K562 (cell line): Measurements from ENCODE around the gene TMEM117. TPM values are rescaled to one million over a fixed set of nuclear protein-coding genes. Genes with fewer than 3 reads are reported as not detected.
A peak's percentile ranks its signal among the peaks of the same experiment; 100 is the strongest.

Source experiments
- ATAC-seq: fragments of 200-7000 bp; cut with Tn5 transposase; 3 replicates; pipeline ENCODE4 v1.9.1; 2020; ENCODE audit warnings: moderate library complexity
- BruUV-seq: library from RNA; stranded (reverse); fragments of 400-500 nt; replicated peaks from 2 replicates; lab custom pipeline; 2021; lab: Mats Ljungman, UMichigan
- CTCF ChIA-PET: fragments of 300-600 bp; formaldehyde crosslinking; extraction: SDS; loops from one replicate; lab custom pipeline; 2021; ENCODE audit warnings: low intra/inter-chr PET ratio; lab: Yijun Ruan, JAX
- POLR2A ChIA-PET: fragments of 300-600, 350-650 bp; sonication (Branson Sonifier 250); formaldehyde crosslinking; extraction: SDS; loops from one replicate; lab custom pipeline; 2021; ENCODE audit warnings: antibody characterized with exemption, inconsistent platforms; lab: Yijun Ruan, JAX
- DNase-seq, 4 experiments: peaks; one replicate each; pipeline versions ENCODE4 v3.0.0 to v3.0.0-alpha.2; 2011 to 2018; ENCODE audit warnings: low spot score in 3 of 4, mixed read lengths in 3 of 4; ENCODE audit errors: extremely low read depth in 1 of 4
- FAIRE-seq: peaks from 2 replicates; lab custom pipeline; 2011; peaks lifted over from hg19 to GRCh38; lab: Jason Lieb, UNC
- H2AFZ ChIP-seq: 2 replicates; pipeline ENCODE4 v1.6.0; 2011; ENCODE audit warnings: low read depth, low read length, control low read depth, inconsistent platforms
- H3K27ac ChIP-seq: fragments of 200-600 bp; 3 replicates; pipeline ENCODE4 v1.8.0; 2011; ENCODE audit warnings: low read depth, mild to moderate bottlenecking, control low read depth, inconsistent platforms, low read length, moderate library complexity, mixed read lengths; ENCODE audit errors: extremely low read depth
- H3K27me3 ChIP-seq, 2 experiments: fragments of 300-600 bp in 1 of 2; 2 replicates in 1 of 2; 3 replicates in 1 of 2; pipeline versions ENCODE4 v1.6.0 to v1.8.0; 2011; ENCODE audit warnings: inconsistent platforms in 2 of 2, low read length in 2 of 2, mild to moderate bottlenecking in 1 of 2, mixed read lengths in 1 of 2, moderate library complexity in 1 of 2; ENCODE audit not compliant: control insufficient read depth in 2 of 2, insufficient read depth in 2 of 2
- H3K36me3 ChIP-seq: fragments of 300-600 bp; 3 replicates; pipeline ENCODE4 v1.8.0; 2011; ENCODE audit warnings: mild to moderate bottlenecking, low read length, inconsistent platforms; ENCODE audit not compliant: control insufficient read depth, insufficient read depth
- H3K4me1 ChIP-seq, 2 experiments: fragments of 200-600 bp in 1 of 2; replicated peaks in 1 of 2; 2 replicates in 1 of 2; 3 replicates in 1 of 2; pipeline versions ENCODE4 v1.5.1 to v1.8.0; 2011; ENCODE audit warnings: inconsistent platforms in 2 of 2, low read length in 2 of 2, mild to moderate bottlenecking in 1 of 2, mixed read lengths in 1 of 2, moderate library complexity in 1 of 2; ENCODE audit not compliant: control insufficient read depth in 2 of 2, insufficient read depth in 2 of 2
- H3K4me2 ChIP-seq: 2 replicates; pipeline ENCODE4 v1.6.1; 2011; ENCODE audit warnings: low read length, control low read depth, inconsistent platforms, mixed read lengths; ENCODE audit not compliant: insufficient read depth
- H3K4me3 ChIP-seq: fragments of 200-600 bp; sonication (generic), shearing (Covaris generic); 2 replicates; pipeline ENCODE4 v1.5.1; 2016; ENCODE audit warnings: control low read depth, inconsistent platforms
- H3K79me2 ChIP-seq: fragments of 200-600 bp; 3 replicates; pipeline ENCODE4 v1.8.0; 2011; ENCODE audit warnings: low read length, inconsistent platforms; ENCODE audit not compliant: control insufficient read depth, insufficient read depth
- H3K9ac ChIP-seq, 2 experiments: 2 replicates each; pipeline versions ENCODE4 v1.6.0 to v1.6.1; 2011; ENCODE audit warnings: low read depth in 2 of 2, low read length in 2 of 2, control low read depth in 1 of 2, inconsistent platforms in 1 of 2, mild to moderate bottlenecking in 1 of 2, mixed read lengths in 1 of 2; ENCODE audit not compliant: insufficient read depth in 1 of 2
- H3K9me1 ChIP-seq: one replicate; pipeline ENCODE4 v1.6.0; 2011; ENCODE audit warnings: inconsistent platforms, mild to moderate bottlenecking, low read length, moderate library complexity; ENCODE audit not compliant: control insufficient read depth, insufficient read depth
- H3K9me3 ChIP-seq: replicated peaks from 2 replicates; pipeline ENCODE4 v1.5.1; 2011; ENCODE audit warnings: low read depth, low read length, inconsistent platforms; ENCODE audit not compliant: control insufficient read depth, insufficient read depth
- H4K20me1 ChIP-seq: replicated peaks from 2 replicates; pipeline ENCODE4 v1.6.1; 2011; ENCODE audit warnings: low read length, inconsistent platforms, mixed read lengths; ENCODE audit not compliant: control insufficient read depth, insufficient read depth
- ARID3B ChIP-seq: fragments of 250-450 bp; sonication (Bioruptor Pico); IDR thresholded peaks from 2 replicates; pipeline ENCODE4 v1.4.0; 2020; ENCODE audit warnings: borderline replicate concordance
- ATF3 ChIP-seq, 2 experiments: fragments of 450-650 bp in 1 of 2; sonication (generic) in 1 of 2; formaldehyde crosslinking in 1 of 2; IDR thresholded peaks in 1 of 2; conservative IDR thresholded peaks in 1 of 2; 2 replicates each; pipeline versions ENCODE4 v1.6.1 to v1.8.1; 2016 to 2023; ENCODE audit warnings: mild to moderate bottlenecking in 2 of 2, moderate library complexity in 2 of 2, inconsistent platforms in 1 of 2, missing genetic modification reagents in 1 of 2
- BCL6 ChIP-seq: fragments of 250-450 bp; sonication (Bioruptor Pico); IDR thresholded peaks from 2 replicates; pipeline ENCODE4 v1.4.0; 2020
- CBX1 ChIP-seq: sonication (generic); IDR thresholded peaks from 2 replicates; pipeline ENCODE4 v1.6.1; 2016; ENCODE audit warnings: antibody characterized with exemption, low read depth, mild to moderate bottlenecking
- COPS2 ChIP-seq: fragments of 450-650 bp; conservative IDR thresholded peaks from 2 replicates; pipeline ENCODE4 v1.6.1; 2016; ENCODE audit warnings: mild to moderate bottlenecking, moderate library complexity
- ELF2 ChIP-seq: fragments of 250-450 bp; sonication (Bioruptor Pico); IDR thresholded peaks from 2 replicates; pipeline ENCODE4 v1.5.0; 2021; ENCODE audit warnings: mild to moderate bottlenecking
- KLF10 ChIP-seq: fragments of 250-450 bp; sonication (Bioruptor Pico); IDR thresholded peaks from 2 replicates; pipeline ENCODE4 v1.6.1; 2021; ENCODE audit warnings: matching md5 sums
- KLF16 ChIP-seq: IDR thresholded peaks from 2 replicates; pipeline ENCODE4 v1.6.1; 2016; ENCODE audit warnings: antibody characterized with exemption
- NFATC3 ChIP-seq: fragments of 450-650 bp; IDR thresholded peaks from 2 replicates; pipeline ENCODE4 v1.6.1; 2017; ENCODE audit warnings: mild to moderate bottlenecking
- PHF8 ChIP-seq: fragments of 200-600 bp; sonication (generic); IDR thresholded peaks from 2 replicates; pipeline ENCODE4 v1.6.1; 2012; ENCODE audit warnings: mixed run types, mild to moderate bottlenecking, inconsistent platforms, low read length, moderate library complexity, borderline replicate concordance
- TFE3 ChIP-seq: fragments of 450-650 bp; formaldehyde crosslinking; IDR thresholded peaks from 2 replicates; pipeline ENCODE4 v1.4.0; 2020; ENCODE audit warnings: mild to moderate bottlenecking, mixed read lengths
- ZBTB8A ChIP-seq: fragments of 450-650 bp; IDR thresholded peaks from 2 replicates; pipeline ENCODE4 v1.6.1; 2018; ENCODE audit warnings: mild to moderate bottlenecking, moderate library complexity; ENCODE audit not compliant: partially characterized antibody
- ZNF282 ChIP-seq: sonication (generic); formaldehyde crosslinking; IDR thresholded peaks from 2 replicates; pipeline ENCODE4 v1.8.1; 2023; ENCODE audit warnings: missing genetic modification reagents
- ZNF316 ChIP-seq: fragments of 450-650 bp; IDR thresholded peaks from 2 replicates; pipeline ENCODE4 v1.6.1; 2016
- WGBS: fragments of 100-300 bp; shearing (Covaris generic); methylation state at CpG from one replicate; pipeline ENCODE4 v1.1.6; 2016; ENCODE audit warnings: low coverage, mixed read lengths; ENCODE audit not compliant: insufficient coverage; ENCODE audit errors: missing lambda C conversion rate; 5-methylcytosine and 5-hydroxymethylcytosine counted together
- in situ Hi-C: fragments of 300-500 bp; cut with MboI; formaldehyde crosslinking; loops from 4 replicates; pipeline ENCODE4 v1.15.0; 2018; ENCODE audit warnings: inconsistent platforms, mixed read lengths
- intact Hi-C: fragments of 100-400 bp; cut with micrococcal nuclease; formaldehyde crosslinking; loops from 2 replicates; pipeline ENCODE4 v1.14.2; 2022
- polyA plus RNA-seq, 8 experiments: library from polyadenylated mRNA; depleted of rRNA in 4 of 8; stranded (reverse) in 5 of 8; unstranded in 3 of 8; fragments of >200 nt; fragmentation: Nextera tagmentation in 2 of 8; fragmentation: Illumina TruSeq in 1 of 8; extraction: Ambion mirVana in 2 of 8; extraction: Trizol in 1 of 8; gene quantifications; 2 replicates each; pipeline versions ENCODE4 v1.2.1 to v1.2.3, GENCODE V29; 2011 to 2014; ENCODE audit warnings: inconsistent platforms in 1 of 8, missing spikeins in 1 of 8
- total RNA-seq, 7 experiments: library from RNA; depleted of rRNA in 6 of 7; stranded (reverse); fragments of >200 nt in 6 of 7; fragmentation: Illumina TruSeq in 2 of 7; extraction: Trizol in 2 of 7; gene quantifications; 2 replicates each; pipeline versions ENCODE4 v1.2.1 to v1.2.3, GENCODE V29; 2011 to 2021; ENCODE audit warnings: low replicate concordance in 1 of 7

The TMEM117 gene
- total and polyA plus RNA-seq, 9 of the 15 experiments (the other 6 are each of a cell fraction or from before 2014, with no cell fraction given): 0.31 to 2.8 (median 1.0) TPM

GRCh38 chr12:44235674-44236073 is 399.8 kb downstream of the TMEM117 start:
- no peak overlapping the region for H3K4me2 ChIP-seq
- no peak for ATAC-seq
- POLR2A ChIA-PET: no interaction called here
- no peaks in the 10 kb centered on the region for H3K79me2 ChIP-seq
- H2AFZ ChIP-seq: no peak overlapping the region
- no peak overlapping the region for H3K4me3 ChIP-seq
- no peak for DNase-seq
- H3K9ac ChIP-seq: no peak overlapping the region
- no peaks in the 10 kb centered on the region for H3K27me3 ChIP-seq
- no peaks in the 10 kb centered on the region for H3K36me3 ChIP-seq
- 0% methylated on average over 1 of the region's 1 CpG for WGBS
- no peak for FAIRE-seq
- in situ Hi-C loops: no loop called here
- no peaks in the 10 kb centered on the region for H3K9me1 ChIP-seq
- TF ChIP-seq COPS2 (no peak), ZNF316 (peak; percentile 57; the same call in 1 of the 2 replicates)
- TF ChIP-seq, all 486 proteins: peak for 1
- Histone ChIP-seq H3K9me3 (no peaks in the 10 kb centered on the region), H3K27ac (no peak overlapping the region), H4K20me1 (no peaks in the 10 kb centered on the region), H3K4me1 (no peaks in the 10 kb centered on the region)
- CTCF ChIA-PET: no interaction called here
- intact Hi-C loops: no loop called here
- BruUV-seq: no TSS peak

GRCh38 chr12:44240186-44240585 is 404.3 kb downstream of the TMEM117 start:
- ATAC-seq: no peak
- intact Hi-C loops (no loop called here), in situ Hi-C loops (no loop called here)
- no peak overlapping the region for H3K4me3 ChIP-seq
- ChIA-PET CTCF (no interaction called here), POLR2A (no interaction called here)
- DNase-seq: no peak
- no peaks in the 10 kb centered on the region for H3K4me1 ChIP-seq
- no peaks in the 10 kb centered on the region for H3K36me3 ChIP-seq
- no peak overlapping the region for H3K4me2 ChIP-seq
- H3K27me3 ChIP-seq: no peaks in the 10 kb centered on the region
- H3K9me1 ChIP-seq: no peaks in the 10 kb centered on the region
- H3K79me2 ChIP-seq: no peaks in the 10 kb centered on the region
- no TSS peak for BruUV-seq
- H3K27ac ChIP-seq: no peak overlapping the region
- H3K9ac ChIP-seq: no peak overlapping the region
- no peak for FAIRE-seq
- no peaks in the 10 kb centered on the region for H4K20me1 ChIP-seq
- WGBS: 0% methylated on average over 2 of the region's 2 CpGs
- H2AFZ ChIP-seq: no peak overlapping the region
- H3K9me3 ChIP-seq: no peaks in the 10 kb centered on the region; the same call in none of the 2 replicates
- no peak for TF ChIP-seq TFE3
- TF ChIP-seq CBX1: no peak
- no peak for TF ChIP-seq KLF10 (CRISPR knock-in tag)
- TF ChIP-seq KLF16: no peak
- no peak for TF ChIP-seq ZNF282 (CRISPR knock-in tag)
- TF ChIP-seq NFATC3: no peak
- TF ChIP-seq BCL6: no peak
- TF ChIP-seq ZBTB8A: no peak
- no peak for TF ChIP-seq PHF8
- TF ChIP-seq ELF2 (CRISPR knock-in tag): no peak
- TF ChIP-seq ARID3B (CRISPR knock-in tag): no peak
- TF ChIP-seq ATF3 (IDR thresholded peaks at IDR 0.05): no peak
- no peak for TF ChIP-seq ATF3 (CRISPR knock-in tag; conservative IDR thresholded peaks at IDR 0.05)
